Right renal pelvis (tissue), 4 donors: ENCODE data around the gene EZH2. TPM values are rescaled to one million over a fixed set of nuclear protein-coding genes. Genes with fewer than 3 reads are reported as not detected.

Experiments used
- DNase-seq, 4 donors: peaks; one replicate each; pipeline ENCODE4 v3.0.0-alpha.2; 2013; ENCODE audit warnings: low read depth in 4 of 4, low spot score in 3 of 4, missing footprints in 1 of 4
- polyA plus RNA-seq, 4 donors: library from polyadenylated mRNA; unstranded; fragments of 120-200 nt; gene quantifications; one replicate each; pipeline ENCODE4 v1.2.1, GENCODE V29; 2013; ENCODE audit not compliant: insufficient read length in 4 of 4

Gene EZH2
- polyA plus RNA-seq, 4 donors: 34.7 to 39.5 (median 37.6) TPM

DNA sequence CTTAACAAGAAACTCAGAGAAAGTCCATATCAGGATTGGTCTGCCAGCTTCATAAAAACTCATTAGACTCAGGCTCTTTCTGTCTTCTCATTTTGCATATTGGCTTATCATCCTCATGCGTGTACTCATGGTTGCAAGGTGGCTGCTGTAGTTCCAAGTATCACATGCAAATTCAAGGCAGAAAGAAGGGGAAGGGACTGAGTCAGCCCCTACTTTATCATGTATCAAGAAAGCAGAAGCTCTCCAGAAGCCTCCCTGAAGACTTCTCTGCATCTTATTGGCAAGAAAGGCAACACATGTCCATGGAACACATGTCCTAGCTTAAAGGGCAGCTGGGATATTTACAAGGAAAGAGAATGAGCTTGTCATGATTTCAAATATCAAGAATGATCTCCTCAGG, 19.4 kb upstream of the EZH2 start:
- DNase-seq: no peak

DNA sequence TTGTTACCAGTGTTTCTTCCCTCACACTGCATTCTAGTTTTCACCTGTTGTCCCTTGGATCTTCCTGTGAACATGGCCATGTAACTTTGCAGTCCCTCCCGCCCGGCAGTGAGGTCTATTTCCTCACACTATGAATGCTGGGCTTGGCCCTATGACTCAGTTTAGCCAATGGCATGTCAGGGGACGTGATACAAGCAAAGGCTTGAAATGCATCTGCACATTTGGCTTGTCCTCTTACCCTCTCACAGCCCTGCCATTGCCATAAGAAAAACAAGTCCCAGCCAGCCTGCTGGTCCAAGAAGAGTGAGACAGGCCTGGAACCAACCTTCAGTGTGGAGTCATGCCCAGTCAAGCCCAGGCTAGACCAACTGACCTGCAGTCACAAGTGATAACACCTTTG, 17.1 kb upstream of the EZH2 start:
- no peak for DNase-seq

DNA sequence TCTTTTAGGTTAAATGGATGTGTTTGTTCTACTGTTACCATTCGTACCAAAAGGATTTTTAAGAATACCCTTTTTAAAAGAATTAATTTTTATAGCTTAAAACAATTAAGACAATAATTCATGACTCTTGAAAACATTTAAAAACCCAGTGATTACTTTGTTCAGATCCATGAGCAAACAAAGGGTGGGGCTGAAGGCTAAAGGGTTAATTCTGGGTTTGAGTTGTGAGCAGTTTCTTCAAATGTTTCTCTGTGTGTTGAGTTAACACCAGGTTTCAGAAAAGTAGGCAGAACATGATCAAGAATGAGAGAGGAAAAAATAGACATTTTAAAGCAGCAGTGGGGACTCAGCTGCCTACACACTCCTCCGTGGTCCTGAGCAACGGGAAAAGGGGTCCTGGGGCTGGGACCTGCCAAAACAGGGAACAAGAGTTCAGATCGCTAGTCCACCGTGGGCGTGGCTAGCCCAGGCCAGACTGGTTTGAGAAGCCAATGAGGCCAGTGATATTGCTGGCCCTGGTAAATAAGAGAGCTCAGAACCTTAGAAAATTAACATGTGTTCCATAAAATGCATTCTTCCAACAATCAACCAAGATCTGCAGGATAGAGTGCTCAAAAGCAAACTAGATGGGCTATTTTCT, 14.9 kb upstream of the EZH2 start:
- no peak for DNase-seq

DNA sequence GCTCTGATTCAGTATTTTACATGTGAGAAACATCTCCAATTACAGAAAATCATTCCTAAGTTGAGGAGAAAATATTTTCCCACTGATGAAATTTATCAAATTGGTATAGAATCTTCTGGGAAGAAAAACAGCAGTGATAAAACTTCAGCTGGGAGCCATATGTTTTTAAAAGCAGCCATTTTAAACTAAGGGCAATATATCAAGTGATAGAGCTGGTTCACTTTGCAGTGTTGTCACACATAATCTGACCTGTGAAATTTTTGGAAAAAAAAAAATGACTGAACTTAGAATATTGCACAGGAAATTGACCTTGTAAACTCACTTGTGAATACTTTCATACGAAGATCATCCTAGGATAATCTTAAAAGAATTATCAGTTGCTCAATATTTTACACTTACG, 10.5 kb upstream of the EZH2 start:
- DNase-seq: no peak

DNA sequence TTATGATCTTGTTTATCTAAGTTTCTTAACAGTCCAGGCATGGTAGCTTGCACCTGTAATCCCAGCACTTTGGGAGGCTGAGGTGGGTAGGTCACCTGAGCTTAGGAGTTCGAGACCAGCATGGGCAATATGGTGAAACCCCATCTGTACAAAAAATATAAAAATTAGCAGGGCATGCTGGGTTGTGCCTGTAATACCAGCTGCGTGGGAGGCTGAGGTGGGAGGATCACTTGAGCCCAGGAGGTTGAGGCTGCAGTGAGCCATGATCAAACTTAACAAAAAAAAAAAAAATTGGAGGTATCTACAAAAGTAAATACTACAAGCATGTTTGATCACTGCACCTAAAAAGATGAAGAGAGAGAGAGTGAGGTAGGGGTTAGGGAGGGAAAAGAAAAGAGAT, 9.0 kb upstream of the EZH2 start:
- DNase-seq: no peak

DNA sequence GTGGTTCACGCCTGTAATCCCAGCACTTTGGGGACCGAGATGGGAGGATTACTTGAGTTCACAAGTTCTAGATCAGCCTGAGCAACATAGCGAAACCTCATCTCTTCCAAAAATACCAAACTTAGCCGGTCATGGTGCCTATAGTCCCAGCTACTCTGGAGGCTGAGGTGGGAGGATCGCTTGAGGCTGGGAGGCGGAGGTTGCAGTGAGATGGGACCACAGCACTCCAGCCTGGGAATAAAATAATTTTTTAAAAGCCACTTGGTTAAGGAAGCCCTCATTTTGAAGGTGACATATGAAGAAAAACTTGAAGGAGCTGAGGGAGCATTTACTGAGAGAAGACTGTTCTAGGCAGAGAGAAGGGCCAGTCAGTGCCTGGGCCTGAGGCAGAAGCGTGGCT, 4.2 kb upstream of the EZH2 start:
- DNase-seq: no peak

DNA sequence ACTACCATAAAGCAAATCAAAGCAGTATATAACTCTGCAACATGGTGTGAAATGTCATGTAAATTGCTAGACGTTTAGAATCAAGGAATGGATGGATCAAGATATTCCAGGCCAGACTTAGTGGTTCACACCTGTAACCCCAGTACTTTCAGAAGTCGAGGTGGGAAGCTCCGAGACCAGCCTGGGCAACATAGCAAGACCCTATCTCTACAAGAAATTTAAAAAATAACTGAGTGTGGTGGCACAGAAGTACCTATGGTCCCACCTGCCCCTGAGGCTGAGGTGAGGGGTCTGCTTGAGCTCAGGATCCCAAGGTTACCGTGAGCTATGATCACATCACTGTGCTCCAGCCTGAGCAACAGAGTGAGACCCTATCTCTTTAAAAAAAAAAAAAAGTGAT, 2.8 kb upstream of the EZH2 start:
- DNase-seq: no peak

DNA sequence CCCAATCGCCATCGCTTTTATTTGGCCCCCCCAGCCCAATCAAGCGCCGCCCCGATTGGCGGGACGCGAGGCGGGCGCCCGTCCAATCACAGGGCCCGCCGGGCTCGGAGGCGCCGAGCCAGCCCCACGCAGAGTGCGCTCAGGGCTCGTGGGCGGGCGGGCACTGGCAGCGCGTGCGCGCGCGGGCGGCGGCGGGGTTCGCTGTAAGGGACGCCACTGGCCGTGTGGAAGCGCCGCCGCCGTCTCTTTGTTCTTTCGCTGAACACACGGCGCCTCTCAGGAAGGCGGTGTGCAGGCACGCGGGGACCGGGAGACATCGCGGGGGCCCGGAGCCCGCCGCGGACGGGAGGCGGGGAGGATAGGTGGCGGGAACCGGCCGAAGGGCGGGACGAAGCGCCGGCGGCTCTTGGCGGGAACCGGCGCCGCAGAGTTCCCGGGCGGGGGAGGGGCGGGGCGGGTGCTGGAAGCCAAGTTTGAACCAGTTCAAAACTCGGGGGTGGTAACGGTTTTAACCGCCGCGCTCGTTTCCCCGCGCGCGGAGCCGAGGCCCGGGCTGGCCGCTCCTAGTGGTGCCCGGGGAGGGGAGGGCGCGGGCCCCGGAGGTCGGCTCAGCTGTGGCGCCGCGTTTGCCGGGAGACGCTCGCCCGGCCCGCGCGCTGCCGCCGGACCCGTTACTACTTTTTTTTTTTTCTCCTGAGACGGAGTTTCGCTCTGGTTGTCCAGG, 370 bp upstream of the EZH2 start:
- peak; percentile 85 to 89 (median 88) for DNase-seq

DNA sequence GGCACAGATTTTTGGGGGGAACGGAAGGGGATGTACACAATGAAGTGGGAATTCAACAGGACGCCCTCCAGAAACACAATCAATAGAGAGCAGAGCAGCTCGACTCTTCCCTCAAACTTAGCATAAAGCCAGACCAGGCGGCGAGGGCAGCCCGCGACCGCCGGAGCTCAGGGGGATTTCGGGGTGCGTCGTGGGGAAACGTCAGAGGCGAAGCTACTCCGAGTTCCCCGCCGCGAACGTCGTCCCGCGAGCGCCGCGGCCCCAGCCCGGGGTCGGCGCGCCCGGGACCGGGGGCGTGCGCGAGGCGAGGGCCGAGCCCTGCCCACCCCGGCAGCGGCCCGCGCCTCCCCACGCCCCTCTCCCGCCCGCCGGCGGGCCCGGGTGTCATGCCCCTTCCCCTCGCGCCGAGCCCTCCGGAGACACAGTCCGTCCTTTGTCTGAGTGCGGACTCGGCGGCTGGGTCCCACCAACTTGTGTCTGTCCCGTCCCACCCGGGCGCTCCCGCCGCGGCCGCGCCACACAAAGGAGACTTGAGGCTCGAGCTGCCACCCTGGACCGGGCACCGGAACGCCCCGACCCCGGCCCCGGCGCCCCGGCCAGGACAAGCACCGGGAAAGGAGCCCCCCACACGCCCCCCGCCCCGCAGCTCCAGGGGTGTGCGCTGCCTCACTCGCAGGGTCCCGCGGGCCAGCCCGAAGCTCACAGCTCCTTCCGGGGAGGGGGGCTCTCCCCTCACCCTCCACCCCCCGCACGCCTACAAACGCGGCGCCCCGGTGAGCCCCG, 634 bp downstream of the EZH2 start:
- DNase-seq: peak in 2 of 4 donors; percentile 28 to 29

DNA sequence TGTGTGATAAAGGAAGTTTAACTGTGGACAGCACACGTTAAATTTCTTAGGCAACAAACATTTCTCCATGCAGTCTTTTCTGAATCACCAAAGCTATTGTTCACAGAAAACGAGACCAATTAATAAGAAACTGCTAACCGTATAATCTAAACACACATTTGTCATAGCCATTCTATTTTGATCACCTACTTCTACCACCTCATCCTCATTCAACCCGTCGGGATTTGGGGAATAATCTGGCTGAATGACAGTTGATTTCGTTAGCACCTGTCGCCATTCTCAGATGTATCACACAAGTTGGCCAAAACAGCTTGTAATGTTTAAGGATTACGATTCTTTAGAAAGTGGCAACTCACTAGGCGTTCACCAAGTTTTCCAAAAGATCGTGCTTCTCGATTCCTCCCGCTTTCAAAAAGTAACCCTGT, 1.2 kb downstream of the EZH2 start:
- no peak for DNase-seq

DNA sequence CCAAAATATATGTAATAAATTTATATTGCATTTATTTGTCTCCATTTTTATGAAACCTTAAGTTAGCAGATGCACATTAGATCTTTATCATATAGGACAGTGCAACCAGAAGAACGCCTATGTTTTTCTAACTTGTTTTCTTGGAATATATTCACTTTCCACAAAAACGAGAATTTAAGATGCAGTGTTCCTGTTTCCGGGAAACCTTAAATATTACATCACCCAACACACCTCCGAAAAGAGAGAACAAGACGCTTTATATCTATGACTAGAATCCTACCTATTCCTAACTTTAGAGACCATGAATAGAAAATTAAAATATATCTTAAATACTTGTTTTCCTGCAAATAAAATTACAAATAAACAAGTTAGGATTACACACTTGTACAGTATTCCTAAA, 1.9 kb downstream of the EZH2 start:
- DNase-seq: no peak

DNA sequence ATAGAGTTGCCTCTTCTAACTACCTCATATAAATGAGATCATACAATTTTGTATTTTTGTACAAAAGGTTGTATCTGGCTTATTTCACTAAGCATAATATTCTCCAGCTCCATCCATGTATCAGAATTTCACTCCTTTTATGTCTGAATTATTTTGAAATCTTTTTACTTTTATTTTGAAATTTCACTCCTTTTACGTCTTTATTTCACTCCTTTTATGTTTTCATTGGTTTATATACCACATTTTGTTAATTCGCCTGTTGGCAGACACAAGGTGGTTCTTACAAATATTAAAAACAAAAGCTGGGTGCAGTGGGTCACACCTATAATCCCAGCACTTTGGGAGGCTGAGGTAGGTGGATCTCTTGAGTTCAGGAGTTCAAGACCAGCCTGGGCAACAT, 5.8 kb downstream of the EZH2 start:
- no peak for DNase-seq

DNA sequence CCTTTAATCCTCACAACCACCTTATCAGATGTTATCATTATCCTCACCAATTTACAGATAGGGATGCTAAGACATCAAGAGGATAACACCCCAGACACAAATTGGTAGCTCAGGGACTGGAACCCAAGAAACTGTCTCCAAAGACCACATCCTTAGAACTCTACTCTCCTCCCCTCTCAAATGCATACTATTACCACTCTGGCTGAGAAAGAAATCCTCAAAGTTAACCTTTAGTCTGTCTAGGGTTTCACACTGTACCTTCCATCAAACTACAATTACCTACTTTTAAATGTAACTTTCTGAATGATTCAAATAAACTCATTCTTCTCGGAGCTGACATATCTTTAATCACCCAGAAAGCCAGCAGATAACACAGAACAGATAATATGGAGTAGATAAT, 6.6 kb downstream of the EZH2 start:
- DNase-seq: no peak

DNA sequence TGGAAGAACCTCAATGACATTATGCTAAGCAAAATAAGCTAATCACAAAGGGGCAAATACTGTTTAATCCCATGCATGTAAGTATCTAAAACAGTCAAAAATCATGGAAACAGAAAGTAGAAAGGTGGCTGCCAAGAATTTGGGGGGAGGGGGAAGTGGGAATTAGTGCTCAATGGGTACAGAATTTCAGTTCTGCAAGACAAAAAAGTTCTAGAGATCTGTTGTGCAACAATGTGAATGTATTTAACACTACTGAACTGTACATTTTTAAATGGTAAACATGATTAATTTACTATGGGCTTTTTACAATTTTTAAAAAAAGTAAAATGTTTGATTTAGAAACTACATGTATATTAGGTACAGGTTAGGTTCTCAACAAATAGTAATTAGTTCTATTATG, 11.9 kb downstream of the EZH2 start:
- DNase-seq: no peak

DNA sequence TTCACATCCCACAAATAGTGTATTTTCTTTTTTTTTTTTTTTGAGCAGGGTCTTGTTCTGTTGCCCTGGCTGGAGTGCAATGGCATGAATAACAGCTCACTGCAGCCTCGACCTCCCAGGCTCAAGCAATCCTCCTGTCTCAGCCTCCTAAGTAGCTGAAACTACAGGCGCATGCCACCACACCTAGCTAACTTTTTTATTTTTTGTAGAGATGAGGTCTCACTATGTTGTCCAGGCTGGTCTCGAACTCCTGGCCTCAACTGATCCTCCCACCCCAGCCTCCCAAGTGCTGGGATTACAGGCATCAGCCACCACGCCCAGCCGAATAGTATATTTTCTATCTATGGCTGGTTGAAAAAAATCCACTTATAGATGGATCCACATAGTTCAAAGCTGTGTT, 12.5 kb downstream of the EZH2 start:
- no peak for DNase-seq

DNA sequence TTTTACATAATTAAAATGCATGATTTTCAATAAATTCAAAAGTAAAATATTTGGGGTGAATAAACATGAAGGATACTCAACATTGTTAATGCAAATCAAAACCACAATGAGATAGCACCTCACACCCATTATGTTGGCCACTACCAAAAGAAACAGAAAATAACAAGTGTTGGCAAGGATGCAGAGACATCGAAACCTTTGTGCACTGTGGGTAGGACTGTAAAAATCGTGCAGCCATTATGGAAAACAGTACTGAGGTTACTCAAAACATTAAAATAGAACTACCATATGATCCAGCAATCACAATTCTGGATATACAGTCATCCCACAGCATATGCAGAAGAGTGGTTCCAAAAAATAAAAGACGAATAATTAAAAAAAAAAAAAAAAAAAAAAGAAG, 13.1 kb downstream of the EZH2 start:
- DNase-seq: no peak

DNA sequence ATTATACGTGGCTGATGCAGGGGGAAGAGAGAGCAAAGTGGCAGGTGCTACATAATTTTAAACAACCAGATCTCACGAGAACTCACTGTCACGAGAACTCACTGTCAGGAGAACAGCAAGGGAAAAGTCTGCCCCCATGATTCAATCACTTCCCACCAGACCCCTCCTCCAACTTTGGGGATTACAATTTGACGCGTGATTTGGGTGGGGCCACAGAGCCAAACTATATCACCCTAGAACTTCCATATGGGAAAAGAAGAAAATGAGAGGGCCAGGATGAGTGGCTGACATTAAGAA, 15.8 kb downstream of the EZH2 start:
- DNase-seq: no peak

DNA sequence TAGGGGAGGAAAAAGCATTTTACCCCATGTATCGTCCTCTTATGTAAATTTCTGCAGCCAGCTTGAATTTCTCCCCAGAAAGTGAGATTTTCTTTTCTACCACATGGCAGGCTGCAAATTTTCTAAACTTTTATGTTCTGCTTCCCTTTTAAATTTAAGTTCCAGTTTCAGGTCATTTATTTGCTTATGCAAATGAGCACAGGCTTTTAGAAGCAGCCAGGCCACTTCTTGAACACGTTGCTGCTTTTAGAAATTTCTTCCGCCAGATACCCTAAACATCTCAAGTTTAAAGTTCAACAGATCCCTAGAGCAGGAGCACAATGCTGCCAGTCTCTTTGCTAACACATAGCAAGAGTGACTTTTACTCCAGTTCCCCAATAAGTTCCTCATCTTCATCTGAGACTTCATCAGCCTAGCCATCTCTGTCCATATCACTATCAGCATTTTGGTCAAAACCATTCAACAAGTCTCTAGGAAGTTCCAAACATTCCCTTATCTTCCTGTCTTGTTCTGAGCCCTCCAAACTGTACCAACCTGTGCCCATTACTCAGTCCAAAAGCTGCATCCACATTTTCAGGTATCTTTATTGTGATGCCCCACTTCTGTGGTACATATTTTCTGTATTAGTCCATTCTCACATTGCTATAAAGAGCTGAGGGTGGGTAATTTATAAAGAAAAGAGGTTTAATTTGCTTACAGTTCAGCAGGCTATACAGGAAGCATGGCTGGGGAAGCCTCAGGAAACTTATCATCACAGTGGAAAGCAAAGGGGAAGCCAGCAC, 16.3 kb downstream of the EZH2 start:
- no peak for DNase-seq

DNA sequence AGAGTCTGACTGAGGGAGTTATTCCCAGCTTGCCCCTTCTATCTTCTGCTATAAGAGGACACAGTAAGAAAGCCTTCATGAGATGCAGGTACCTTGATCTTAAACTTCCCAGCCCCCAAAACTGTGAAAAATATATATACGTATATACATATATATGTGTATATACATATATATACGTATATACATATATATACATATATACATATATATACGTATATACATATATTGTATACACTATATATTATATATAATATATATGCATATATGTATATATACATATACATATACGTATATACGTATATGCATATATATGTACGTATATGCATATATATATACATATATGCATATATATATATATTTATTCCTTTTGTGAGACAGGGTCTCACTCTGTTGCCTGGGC, 17.7 kb downstream of the EZH2 start:
- DNase-seq: no peak

DNA sequence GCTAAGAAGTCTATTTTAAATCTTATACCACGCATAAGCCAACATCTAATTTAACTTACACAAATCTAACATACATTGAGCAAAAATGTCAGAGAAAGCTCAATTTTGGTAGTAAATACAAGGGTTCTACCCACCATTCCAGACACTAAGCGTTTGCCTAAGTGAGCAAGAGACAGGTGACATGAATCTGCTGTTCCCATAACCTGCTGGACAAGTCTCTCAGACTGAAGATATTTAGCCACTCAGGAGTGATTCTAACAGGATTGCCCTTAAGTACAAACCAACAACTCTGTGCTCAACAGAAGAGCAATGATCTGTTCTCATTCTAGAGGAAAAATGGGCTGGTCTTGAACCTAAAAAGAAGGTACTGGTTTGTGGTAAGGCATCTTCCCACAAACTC, 18.8 kb downstream of the EZH2 start:
- DNase-seq: no peak

DNA sequence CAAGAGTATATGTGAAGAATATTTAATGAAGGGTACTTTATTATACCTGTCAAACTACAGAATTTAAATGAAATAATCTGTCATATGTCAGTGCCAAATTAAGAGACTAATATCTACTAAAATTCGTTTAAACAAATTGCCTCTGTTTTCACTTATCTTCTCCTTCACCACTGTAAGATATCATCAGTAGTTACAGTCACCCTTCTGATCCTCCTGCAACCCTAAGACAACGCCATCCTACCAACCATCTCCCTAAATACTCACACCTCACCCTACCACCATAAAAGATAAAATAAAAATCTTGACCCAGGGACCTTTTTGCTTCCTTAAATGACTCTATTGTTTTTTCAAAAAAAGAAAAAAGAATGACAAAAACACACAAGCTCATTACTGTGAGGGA, 20.8 kb downstream of the EZH2 start:
- no peak for DNase-seq
